ENCODE data around the gene FSTL4.

FSTL4 gene

GRCh38 chr5:133371371-133372155, 240.8 kb downstream of the FSTL4 start:
- no peak for DNase-seq (ENCODE audit: low read depth in 4 of 4, low spot score in 1 of 4)

GRCh38 chr5:133370904-133371303, 241.4 kb downstream of the FSTL4 start:
- DNase-seq (ENCODE audit: low read depth in 4 of 4, low spot score in 1 of 4) = no peak

- no peak for DNase-seq (ENCODE audit: low read depth in 4 of 4, low spot score in 1 of 4)
Observed at GRCh38 chr5:133370036-133370831, 242.1 kb downstream of the FSTL4 start.

- DNase-seq (ENCODE audit: low read depth in 4 of 4, low spot score in 1 of 4) = no peak
Observed at GRCh38 chr5:133368916-133369783, 243.2 kb downstream of the FSTL4 start.

GRCh38 chr5:133367984-133368383, 244.4 kb downstream of the FSTL4 start:
- no peak for DNase-seq (ENCODE audit: low read depth in 4 of 4, low spot score in 1 of 4)

GRCh38 chr5:133367071-133367786, 245.1 kb downstream of the FSTL4 start:
- DNase-seq (ENCODE audit: low read depth in 4 of 4, low spot score in 1 of 4) = no peak

- DNase-seq (ENCODE audit: low read depth in 4 of 4, low spot score in 1 of 4) = no peak
Observed at GRCh38 chr5:133366438-133366837, 245.9 kb downstream of the FSTL4 start.

GRCh38 chr5:133365738-133366137, 246.6 kb downstream of the FSTL4 start:
- DNase-seq (ENCODE audit: low read depth in 4 of 4, low spot score in 1 of 4) = no peak

GRCh38 chr5:133364936-133365707, 247.2 kb downstream of the FSTL4 start:
- DNase-seq (ENCODE audit: low read depth in 4 of 4, low spot score in 1 of 4) = no peak

- DNase-seq (ENCODE audit: low read depth in 4 of 4, low spot score in 1 of 4) = no peak
Observed at GRCh38 chr5:133363807-133364587, 248.3 kb downstream of the FSTL4 start.

GRCh38 chr5:133362438-133362837, 249.9 kb downstream of the FSTL4 start:
- no peak for DNase-seq (ENCODE audit: low read depth in 4 of 4, low spot score in 1 of 4)

GRCh38 chr5:133361922-133362321, 250.4 kb downstream of the FSTL4 start:
- no peak for DNase-seq (ENCODE audit: low read depth in 4 of 4, low spot score in 1 of 4)

GRCh38 chr5:133360693-133361472, 251.5 kb downstream of the FSTL4 start:
- DNase-seq (ENCODE audit: low read depth in 4 of 4, low spot score in 1 of 4) = no peak

- DNase-seq (ENCODE audit: low read depth in 4 of 4, low spot score in 1 of 4) = no peak
Observed at GRCh38 chr5:133359861-133360260, 252.5 kb downstream of the FSTL4 start.

- DNase-seq (ENCODE audit: low read depth in 4 of 4, low spot score in 1 of 4) = no peak
Observed at GRCh38 chr5:133358271-133358670, 254.1 kb downstream of the FSTL4 start.

- DNase-seq (ENCODE audit: low read depth in 4 of 4, low spot score in 1 of 4) = no peak
Observed at GRCh38 chr5:133357758-133358157, 254.6 kb downstream of the FSTL4 start.

- no peak for DNase-seq (ENCODE audit: low read depth in 4 of 4, low spot score in 1 of 4)
Observed at GRCh38 chr5:133356984-133357421, 255.3 kb downstream of the FSTL4 start.

- DNase-seq (ENCODE audit: low read depth in 4 of 4, low spot score in 1 of 4) = no peak
Observed at GRCh38 chr5:133356396-133356983, 255.9 kb downstream of the FSTL4 start.
